Caco-2 (cell line): ENCODE measurements around the gene IDH3G. TPM values are rescaled to one million over a fixed set of nuclear protein-coding genes. Genes with fewer than 3 reads are reported as not detected.

ENCODE experiments used
- BruUV-seq: library from RNA; stranded (reverse); fragments of 400-500 nt; replicated peaks from 2 replicates; lab custom pipeline; 2021; lab: Mats Ljungman, UMichigan
- CTCF ChIA-PET: fragments of 300-600 bp; sonication (Branson Sonifier 250); formaldehyde crosslinking; loops from one replicate; lab custom pipeline; 2022; ENCODE audit warnings: antibody characterized with exemption; lab: Charles Lee
- POLR2A ChIA-PET: fragments of 300-600 bp; sonication (Branson Sonifier 250); formaldehyde crosslinking; loops from one replicate; lab custom pipeline; 2022; ENCODE audit warnings: antibody characterized with exemption; lab: Charles Lee
- DNase-seq, 2 experiments: peaks; one replicate each; pipeline versions ENCODE4 v3.0.0 to v3.0.0-alpha.2; 2020 to 2022
- H3K27me3 ChIP-seq: replicated peaks from 2 replicates; pipeline ENCODE4 v1.6.0; 2011; ENCODE audit warnings: low read length; ENCODE audit not compliant: control insufficient read depth, insufficient read depth
- H3K36me3 ChIP-seq: 2 replicates; pipeline ENCODE4 v1.5.1; 2011; ENCODE audit warnings: low read length; ENCODE audit not compliant: control insufficient read depth, insufficient read depth
- H3K4me1 ChIP-seq: fragments of 250-450 bp; sonication (Bioruptor Pico); 2 replicates; pipeline ENCODE4 v1.5.1; 2020; ENCODE audit warnings: mild to moderate bottlenecking
- H3K4me3 ChIP-seq: 2 replicates; pipeline ENCODE4 v1.5.1; 2011; ENCODE audit warnings: low read depth, mild to moderate bottlenecking, control low read depth, low read length
- H3K9me3 ChIP-seq: fragments of 250-450 bp; sonication (Bioruptor Pico); 2 replicates; pipeline ENCODE4 v1.5.1; 2020; ENCODE audit warnings: mild to moderate bottlenecking, moderate library complexity
- H3K27ac Mint-ChIP-seq: one replicate; pipeline ENCODE4 v1.8.0; 2022; ENCODE audit warnings: mixed read lengths; ENCODE audit not compliant: unreplicated experiment
- H3K27me3 Mint-ChIP-seq: one replicate; pipeline ENCODE4 v1.8.0; 2022; ENCODE audit warnings: mixed read lengths; ENCODE audit not compliant: insufficient read depth, unreplicated experiment
- H3K36me3 Mint-ChIP-seq: one replicate; pipeline ENCODE4 v1.8.0; 2022; ENCODE audit warnings: mild to moderate bottlenecking, mixed read lengths; ENCODE audit not compliant: insufficient read depth, unreplicated experiment
- H3K4me1 Mint-ChIP-seq: one replicate; pipeline ENCODE4 v1.8.0; 2022; ENCODE audit warnings: low read depth, mixed read lengths; ENCODE audit not compliant: unreplicated experiment
- H3K4me3 Mint-ChIP-seq: one replicate; pipeline ENCODE4 v1.8.0; 2022; ENCODE audit warnings: mild to moderate bottlenecking, moderate library complexity, mixed read lengths; ENCODE audit not compliant: unreplicated experiment
- H3K9me3 Mint-ChIP-seq: one replicate; pipeline ENCODE4 v1.8.0; 2022; ENCODE audit warnings: mixed read lengths; ENCODE audit not compliant: unreplicated experiment
- intact Hi-C: fragments of 100-400 bp; cut with micrococcal nuclease; formaldehyde crosslinking; loops from one replicate; pipeline ENCODE4 v1.10.0; 2022; ENCODE audit not compliant: unreplicated experiment
- total RNA-seq: library from RNA; stranded (reverse); gene quantifications from 2 replicates; pipeline ENCODE4 v1.2.3, GENCODE V29; 2022
- TF ChIP-seq, protein P1 (sequence below), 2 experiments: fragments of 200-600 bp in 1 of 2; IDR thresholded peaks; 1 replicate in 1 of 2; 2 replicates in 1 of 2; pipeline versions ENCODE4 v1.5.1 to v1.8.0; 2011 to 2022; ENCODE audit warnings: antibody characterized with exemption in 1 of 2, control low read depth in 1 of 2, inconsistent platforms in 1 of 2, low read depth in 1 of 2, low read length in 1 of 2, mild to moderate bottlenecking in 1 of 2, moderate library complexity in 1 of 2; ENCODE audit not compliant: insufficient read depth in 1 of 2, severe bottlenecking in 1 of 2, unreplicated experiment in 1 of 2

Gene IDH3G
- total RNA-seq, 1 experiment from 2014 or later, result 53.3 TPM

DNA sequence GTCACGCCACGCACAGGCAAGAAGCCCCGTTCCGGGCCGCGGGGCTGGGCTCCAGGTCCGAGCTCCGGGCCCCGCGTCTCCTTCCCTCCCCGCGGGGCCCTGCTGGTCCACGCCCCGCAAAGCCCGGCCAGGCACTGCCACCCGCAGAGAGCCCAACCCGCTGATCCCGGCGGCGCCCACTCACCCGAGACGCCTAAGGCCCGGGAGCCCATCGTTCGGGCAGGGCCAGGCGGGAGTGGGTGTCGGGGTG is 35.3 kb upstream of the IDH3G start:
- CTCF ChIA-PET, result no interaction called here

DNA sequence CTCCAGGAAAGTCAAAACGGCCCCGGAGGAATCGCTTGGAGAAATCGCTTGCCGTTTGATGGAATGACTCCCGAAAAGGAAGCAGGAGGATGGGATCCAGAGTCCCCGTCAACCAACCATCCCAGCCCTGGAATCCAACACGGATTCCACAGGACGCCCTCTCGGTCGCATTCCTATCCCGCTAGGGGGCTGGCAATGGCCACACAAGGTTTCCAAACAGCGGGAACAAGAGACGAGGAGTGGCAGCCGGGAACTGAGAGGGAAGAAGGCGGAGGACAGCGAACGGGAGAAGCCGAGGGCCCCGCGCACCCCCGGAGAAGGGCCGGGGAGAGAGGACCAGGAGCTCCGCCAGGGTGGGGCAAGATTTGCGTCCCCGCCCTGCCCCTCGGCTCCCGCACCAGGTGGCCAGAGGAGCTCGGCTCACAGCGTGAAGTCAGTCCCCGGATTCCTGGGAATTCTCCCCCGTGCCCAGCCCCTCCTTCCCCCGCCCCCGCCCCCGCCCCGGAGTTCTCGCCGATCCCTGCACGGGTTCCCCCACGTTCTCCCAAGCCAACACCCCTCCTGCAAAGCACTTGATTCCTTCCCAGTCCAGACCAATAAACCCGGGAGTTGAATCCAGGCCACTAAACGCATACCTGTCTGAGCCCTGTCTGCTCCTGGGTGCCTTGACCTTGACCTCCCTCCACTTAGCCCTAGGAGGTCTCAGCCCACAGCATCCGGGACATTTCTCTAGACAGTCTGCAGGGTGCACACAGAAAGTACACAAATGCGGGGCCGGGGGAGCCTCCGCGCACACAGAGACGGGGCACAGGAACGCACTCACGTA is 34.8 kb upstream of the IDH3G start:
- H3K36me3 Mint-ChIP-seq, result no peaks in the 10 kb centered on the region
- H3K27ac Mint-ChIP-seq, result no peak overlapping the region
- Histone ChIP-seq H3K36me3 (no peaks in the 10 kb centered on the region), H3K27me3 (no peaks in the 10 kb centered on the region; the same call in 1 of the 2 replicates), H3K4me3 (no peak overlapping the region), H3K9me3 (no peaks in the 10 kb centered on the region), H3K4me1 (no peaks in the 10 kb centered on the region)
- CTCF ChIA-PET, result no interaction called here
- no peaks in the 10 kb centered on the region for H3K27me3 Mint-ChIP-seq
- H3K4me3 Mint-ChIP-seq, result peak overlapping the region; percentile 46
- intact Hi-C loops, result no loop called here
- no peak for DNase-seq
- no TSS peak for BruUV-seq
- TF ChIP-seq, protein P1, sequence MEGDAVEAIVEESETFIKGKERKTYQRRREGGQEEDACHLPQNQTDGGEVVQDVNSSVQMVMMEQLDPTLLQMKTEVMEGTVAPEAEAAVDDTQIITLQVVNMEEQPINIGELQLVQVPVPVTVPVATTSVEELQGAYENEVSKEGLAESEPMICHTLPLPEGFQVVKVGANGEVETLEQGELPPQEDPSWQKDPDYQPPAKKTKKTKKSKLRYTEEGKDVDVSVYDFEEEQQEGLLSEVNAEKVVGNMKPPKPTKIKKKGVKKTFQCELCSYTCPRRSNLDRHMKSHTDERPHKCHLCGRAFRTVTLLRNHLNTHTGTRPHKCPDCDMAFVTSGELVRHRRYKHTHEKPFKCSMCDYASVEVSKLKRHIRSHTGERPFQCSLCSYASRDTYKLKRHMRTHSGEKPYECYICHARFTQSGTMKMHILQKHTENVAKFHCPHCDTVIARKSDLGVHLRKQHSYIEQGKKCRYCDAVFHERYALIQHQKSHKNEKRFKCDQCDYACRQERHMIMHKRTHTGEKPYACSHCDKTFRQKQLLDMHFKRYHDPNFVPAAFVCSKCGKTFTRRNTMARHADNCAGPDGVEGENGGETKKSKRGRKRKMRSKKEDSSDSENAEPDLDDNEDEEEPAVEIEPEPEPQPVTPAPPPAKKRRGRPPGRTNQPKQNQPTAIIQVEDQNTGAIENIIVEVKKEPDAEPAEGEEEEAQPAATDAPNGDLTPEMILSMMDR (IDR thresholded peaks at IDR 0.05; ENCODE audit: insufficient read depth in 1 of 2, low read depth in 1 of 2, low read length in 1 of 2, severe bottlenecking in 1 of 2, unreplicated experiment in 1 of 2), result no peak
- no peaks in the 10 kb centered on the region for H3K9me3 Mint-ChIP-seq
- POLR2A ChIA-PET, result no interaction called here
- no peaks in the 10 kb centered on the region for H3K4me1 Mint-ChIP-seq

More for the DNA sequence above, 35.3 kb upstream of the IDH3G start:
- no peaks in the 10 kb centered on the region; the same call in 1 of the 2 replicates for H3K27me3 ChIP-seq
- no peaks in the 10 kb centered on the region for H3K36me3 ChIP-seq
- BruUV-seq, result no TSS peak
- POLR2A ChIA-PET, result no interaction called here
- intact Hi-C loops, result no loop called here
- H3K9me3 Mint-ChIP-seq, result no peaks in the 10 kb centered on the region
- H3K4me3 Mint-ChIP-seq, result no peak overlapping the region
- H3K36me3 Mint-ChIP-seq, result no peaks in the 10 kb centered on the region
- no peak for DNase-seq
- no peaks in the 10 kb centered on the region for H3K27me3 Mint-ChIP-seq
- no peaks in the 10 kb centered on the region for H3K4me1 ChIP-seq
- H3K4me3 ChIP-seq, result no peak overlapping the region
- H3K4me1 Mint-ChIP-seq, result no peaks in the 10 kb centered on the region
- TF ChIP-seq, protein P1 (IDR thresholded peaks at IDR 0.05; ENCODE audit: insufficient read depth in 1 of 2, low read depth in 1 of 2, low read length in 1 of 2, severe bottlenecking in 1 of 2, unreplicated experiment in 1 of 2), result no peak
- H3K27ac Mint-ChIP-seq, result no peak overlapping the region
- no peaks in the 10 kb centered on the region for H3K9me3 ChIP-seq

DNA sequence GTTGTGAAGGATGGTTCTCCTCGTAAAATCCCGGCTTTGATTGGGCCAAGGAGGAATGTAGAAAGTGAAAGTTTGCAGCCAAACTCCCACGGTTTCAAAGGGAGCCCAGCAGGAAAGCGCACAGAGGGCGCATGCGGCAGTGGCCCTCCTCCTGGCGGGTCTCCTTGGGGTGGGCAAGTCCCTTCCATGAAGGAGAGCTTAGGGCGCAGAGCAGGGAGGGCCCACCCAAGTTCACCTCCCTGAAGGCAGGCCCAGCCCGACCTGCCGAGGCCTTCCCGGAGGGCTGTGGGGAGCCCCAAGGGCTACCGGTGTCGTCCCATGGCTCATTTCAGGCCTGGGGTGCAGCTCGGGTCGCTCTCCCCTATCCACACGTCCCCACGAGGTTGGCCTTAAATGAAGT is 34.1 kb upstream of the IDH3G start:
- TF ChIP-seq, protein P1 (IDR thresholded peaks at IDR 0.05; ENCODE audit: insufficient read depth in 1 of 2, low read depth in 1 of 2, low read length in 1 of 2, severe bottlenecking in 1 of 2, unreplicated experiment in 1 of 2), result no peak
- no TSS peak for BruUV-seq
- no peak overlapping the region for H3K4me3 Mint-ChIP-seq
- H3K4me1 Mint-ChIP-seq, result no peaks in the 10 kb centered on the region
- H3K27me3 ChIP-seq, result no peaks in the 10 kb centered on the region; the same call in 1 of the 2 replicates
- H3K27ac Mint-ChIP-seq, result no peak overlapping the region
- no peak for DNase-seq
- no peak overlapping the region for H3K4me3 ChIP-seq
- H3K36me3 Mint-ChIP-seq, result no peaks in the 10 kb centered on the region
- no peaks in the 10 kb centered on the region for H3K9me3 Mint-ChIP-seq
- no peaks in the 10 kb centered on the region for H3K9me3 ChIP-seq
- CTCF ChIA-PET, result no interaction called here
- H3K36me3 ChIP-seq, result no peaks in the 10 kb centered on the region
- intact Hi-C loops, result no loop called here
- H3K4me1 ChIP-seq, result no peaks in the 10 kb centered on the region
- H3K27me3 Mint-ChIP-seq, result no peaks in the 10 kb centered on the region
- POLR2A ChIA-PET, result no interaction called here
